GM19395 (cell line): ENCODE results near the gene RAB3C.
A peak's percentile ranks its signal among the peaks of the same experiment; 100 is the strongest.

ENCODE experiments used
- ATAC-seq: cut with Tn5 transposase; IDR thresholded peaks from one replicate; pipeline ENCODE4 v1.9.1; 2021; ENCODE audit warnings: mild to moderate bottlenecking, moderate library complexity; ENCODE audit not compliant: unreplicated experiment

RAB3C gene

GRCh38 chr5:58765058-58765457, 182.2 kb downstream of the RAB3C start:
- no peak for ATAC-seq

DNA sequence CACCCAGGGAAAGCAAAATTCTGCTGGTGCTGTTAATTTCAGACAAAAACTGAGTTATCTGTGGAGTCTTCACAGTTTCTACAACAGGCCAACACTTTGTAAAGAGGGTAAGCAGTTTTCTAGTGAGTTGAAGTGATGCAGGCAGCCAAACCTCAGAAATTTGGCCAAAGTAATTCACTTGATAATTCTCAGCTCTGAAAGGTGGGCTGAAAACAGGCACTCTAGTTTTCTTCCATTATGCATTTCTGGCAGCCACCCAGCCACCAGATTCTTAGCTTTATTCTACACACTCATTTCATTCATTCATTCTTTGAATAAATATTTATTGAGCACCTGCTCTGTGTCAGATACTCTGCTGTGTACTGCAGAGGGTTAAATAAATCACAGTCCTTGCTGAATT, 184.2 kb downstream of the RAB3C start:
- no peak for ATAC-seq

- ATAC-seq: no peak
Measured at GRCh38 chr5:58770136-58770535, 187.3 kb downstream of the RAB3C start.

DNA sequence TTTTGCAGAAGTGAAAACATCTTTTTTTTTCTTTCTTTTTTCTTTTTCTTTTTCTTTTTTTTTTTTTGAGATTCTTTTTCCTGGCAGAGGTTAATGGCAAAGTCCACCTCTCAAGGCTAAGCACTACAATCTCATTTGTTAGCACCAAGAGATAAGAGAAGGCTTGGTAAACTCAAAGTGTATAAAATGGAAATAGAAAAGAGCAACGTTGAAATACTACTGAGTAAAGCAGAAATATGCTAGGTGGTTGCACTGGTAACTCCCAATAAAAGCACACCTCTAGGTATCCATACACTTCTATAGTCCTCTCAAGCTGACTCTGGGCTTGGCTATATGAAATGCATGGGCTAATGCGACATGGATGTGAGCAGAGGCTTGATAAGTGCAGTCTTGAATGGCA, 188.9 kb downstream of the RAB3C start:
- no peak for ATAC-seq

DNA sequence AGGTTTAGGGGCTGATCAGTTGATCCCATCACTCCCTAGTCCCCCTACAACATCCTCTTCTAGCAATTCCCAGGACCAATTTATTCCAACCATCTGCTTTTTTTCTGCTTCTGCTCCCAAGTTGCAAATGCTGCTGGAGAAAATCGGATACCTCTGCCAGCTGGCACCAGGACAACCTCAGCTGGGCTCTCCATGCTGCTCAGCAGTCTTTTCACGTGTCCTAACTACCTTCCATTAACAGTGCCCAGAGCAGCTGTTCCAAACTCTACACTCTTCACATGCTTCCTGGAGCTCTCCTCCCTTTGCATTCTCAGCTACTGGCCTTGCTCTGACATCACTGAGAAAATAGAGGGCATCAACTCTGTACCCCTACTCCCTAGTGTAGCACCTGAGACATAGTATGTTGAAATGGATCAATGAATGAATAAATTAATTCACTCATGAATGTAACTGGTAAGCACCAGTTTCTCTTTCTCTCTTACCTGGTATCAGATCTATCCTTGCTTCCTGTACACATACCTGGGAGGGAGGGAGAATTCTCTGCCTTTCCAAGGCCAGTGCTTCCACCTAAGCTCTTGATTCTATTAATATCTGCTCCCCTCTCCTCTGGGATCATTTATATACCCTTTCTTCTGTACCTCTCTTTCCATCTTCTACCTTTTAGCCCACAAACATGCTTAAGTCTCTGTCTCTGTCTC, 191.0 kb downstream of the RAB3C start:
- no peak for ATAC-seq

DNA sequence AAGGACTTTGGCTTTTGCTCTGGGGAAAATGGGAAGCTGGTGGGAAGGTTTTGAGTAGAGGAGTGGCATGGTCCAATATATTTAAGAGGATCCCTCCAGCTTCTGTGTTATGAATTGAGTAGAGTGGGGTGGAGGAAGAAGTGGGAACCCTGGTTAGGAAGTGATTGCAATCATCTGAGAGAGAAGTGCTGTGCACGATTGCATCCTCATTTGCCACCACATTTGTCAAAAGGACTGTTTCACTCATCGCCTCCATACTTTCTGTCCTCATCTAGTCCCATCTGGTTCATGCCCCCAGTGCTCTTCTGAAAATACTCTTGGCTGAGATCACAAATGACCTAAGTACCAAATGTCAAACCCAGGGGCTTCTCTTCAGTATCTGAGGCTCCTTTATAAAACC, 192.1 kb downstream of the RAB3C start:
- no peak for ATAC-seq

DNA sequence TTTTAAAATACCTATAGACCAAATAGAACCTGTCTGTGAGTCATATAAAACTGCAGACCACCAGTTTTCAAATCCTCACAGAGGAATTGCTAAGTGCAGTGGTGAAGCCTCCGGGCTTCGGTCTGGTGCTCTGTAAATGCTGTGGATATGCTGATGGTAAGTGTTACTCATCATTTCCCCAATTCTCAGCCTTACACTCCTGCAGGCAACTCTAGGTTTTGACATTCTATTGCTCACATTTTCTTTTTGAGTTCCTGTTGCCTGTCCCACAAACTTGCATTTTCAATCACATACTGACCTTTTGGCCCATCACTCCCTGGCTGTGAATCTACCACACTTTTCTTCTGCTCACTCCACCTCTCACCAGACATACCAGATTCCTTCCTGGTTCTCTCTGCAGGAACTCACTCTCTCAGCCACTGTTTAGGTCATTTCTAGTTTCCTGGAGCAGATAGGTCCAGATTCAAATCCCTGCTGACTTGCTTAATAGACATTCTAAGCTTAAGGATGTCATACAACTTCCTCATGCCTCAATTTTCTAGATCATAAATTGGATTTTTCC, 192.9 kb downstream of the RAB3C start:
- peak; percentile 81 for ATAC-seq

DNA sequence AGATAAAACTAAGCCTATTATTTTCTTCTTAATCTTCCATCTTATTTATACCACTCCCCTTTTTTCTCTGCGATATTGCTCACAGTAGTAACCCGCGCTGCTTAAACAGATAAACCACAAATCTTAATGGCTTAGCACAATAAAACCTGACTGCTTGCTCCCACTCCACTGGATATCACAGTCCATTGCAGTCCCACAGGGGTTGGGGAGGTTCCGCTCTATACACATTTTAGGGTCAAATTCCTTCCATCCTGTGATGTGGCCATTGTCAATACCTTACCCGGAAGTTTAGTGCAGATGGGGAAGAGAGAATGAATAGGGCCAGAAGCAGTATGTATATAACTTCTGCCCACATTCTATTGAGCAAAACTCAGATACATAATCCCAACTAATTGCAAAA, 193.7 kb downstream of the RAB3C start:
- ATAC-seq: no peak

GRCh38 chr5:58778888-58779287, 196.0 kb downstream of the RAB3C start:
- no peak for ATAC-seq

GRCh38 chr5:58786035-58786434, 203.2 kb downstream of the RAB3C start:
- peak; percentile 76 for ATAC-seq

DNA sequence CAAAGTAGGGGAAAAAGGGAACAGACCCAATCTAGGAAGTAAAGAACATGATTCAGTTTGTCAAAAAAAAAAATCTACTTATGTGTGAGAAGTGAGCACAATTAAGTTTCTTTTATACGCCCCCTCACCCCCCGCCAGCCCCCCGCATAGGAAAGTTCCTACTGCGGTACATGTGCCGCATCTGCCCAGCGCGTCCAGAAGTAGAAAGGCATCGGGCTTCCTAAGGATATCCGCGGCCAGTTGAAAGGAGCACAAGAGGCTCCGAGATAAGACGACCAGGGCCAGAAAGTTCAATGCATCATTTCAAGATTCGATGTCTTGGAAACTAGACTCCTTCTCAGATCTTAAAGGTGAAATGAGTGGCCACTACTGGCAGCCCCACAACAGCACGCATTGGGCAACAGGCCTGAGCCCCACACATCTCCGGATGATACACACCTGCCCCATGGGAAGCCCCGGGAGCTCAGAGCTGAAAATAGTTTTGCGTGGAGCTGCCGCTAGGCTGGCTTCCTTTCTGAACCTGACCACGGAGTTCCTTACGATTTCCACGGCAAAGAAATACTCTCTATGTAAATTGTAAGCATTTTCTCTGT, 203.9 kb downstream of the RAB3C start:
- ATAC-seq: peak; percentile 77

DNA sequence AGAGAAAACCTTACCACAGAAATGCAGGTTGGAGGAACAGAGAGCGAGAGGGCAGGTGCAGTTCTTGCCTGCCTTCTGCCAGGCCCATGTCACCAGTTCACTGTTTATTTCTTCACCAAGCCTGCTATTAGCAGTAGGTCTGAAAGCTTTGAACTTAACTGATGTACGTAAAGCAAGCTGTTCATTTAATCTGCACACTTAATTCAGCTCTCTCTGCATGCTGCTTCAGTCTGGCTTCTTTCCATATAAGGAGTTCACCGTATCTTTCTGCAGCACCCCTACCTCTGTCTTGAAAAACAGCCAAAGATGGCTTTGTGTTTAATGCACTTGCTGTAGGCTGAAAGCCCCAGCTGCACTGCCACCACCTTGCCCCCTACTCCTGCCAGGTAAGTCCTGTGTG, 205.1 kb downstream of the RAB3C start:
- no peak for ATAC-seq

DNA sequence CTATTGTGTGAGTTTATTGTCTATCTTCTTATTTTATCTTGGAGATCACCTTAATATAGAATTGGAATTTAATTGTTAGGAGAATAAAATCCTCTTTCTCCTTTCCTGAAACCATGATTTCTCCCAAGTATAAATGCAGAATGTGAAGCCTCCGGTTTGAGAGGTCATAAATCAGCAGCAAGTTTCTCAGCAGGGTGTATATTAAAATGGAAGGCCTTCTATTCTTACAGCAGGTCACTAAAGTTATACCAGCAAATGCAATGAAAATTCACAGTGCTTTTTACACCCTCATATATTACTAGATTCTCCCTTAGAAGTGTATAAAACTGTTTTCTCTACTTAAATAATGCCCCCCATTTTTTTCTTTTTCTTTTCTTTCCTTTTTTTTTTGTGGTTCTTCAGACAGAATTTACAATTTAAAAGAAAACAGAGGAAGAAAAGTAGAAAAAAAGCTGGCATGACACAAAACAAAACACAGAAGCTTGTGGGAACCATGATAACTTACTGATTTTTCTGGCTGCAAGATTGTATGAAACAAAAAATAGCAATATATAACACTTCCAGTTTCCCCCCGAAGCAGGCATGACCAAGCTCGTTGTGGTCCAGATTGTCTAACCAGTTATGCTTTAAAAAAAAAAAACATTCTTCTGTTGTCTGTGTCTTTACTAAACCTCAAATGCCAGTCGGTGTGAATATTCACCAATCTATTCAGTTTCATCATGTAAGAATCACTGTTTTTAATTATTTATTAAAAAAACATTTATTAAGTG, 211.2 kb downstream of the RAB3C start:
- ATAC-seq: no peak

- ATAC-seq: peak; percentile 48
Measured at GRCh38 chr5:58794875-58795274, 212.0 kb downstream of the RAB3C start.

- peak; percentile 55 for ATAC-seq
Measured at GRCh38 chr5:58795327-58795726, 212.5 kb downstream of the RAB3C start.

- no peak for ATAC-seq
Measured at GRCh38 chr5:58797021-58797420, 214.1 kb downstream of the RAB3C start.

- no peak for ATAC-seq
Measured at GRCh38 chr5:58800356-58800755, 217.5 kb downstream of the RAB3C start.

DNA sequence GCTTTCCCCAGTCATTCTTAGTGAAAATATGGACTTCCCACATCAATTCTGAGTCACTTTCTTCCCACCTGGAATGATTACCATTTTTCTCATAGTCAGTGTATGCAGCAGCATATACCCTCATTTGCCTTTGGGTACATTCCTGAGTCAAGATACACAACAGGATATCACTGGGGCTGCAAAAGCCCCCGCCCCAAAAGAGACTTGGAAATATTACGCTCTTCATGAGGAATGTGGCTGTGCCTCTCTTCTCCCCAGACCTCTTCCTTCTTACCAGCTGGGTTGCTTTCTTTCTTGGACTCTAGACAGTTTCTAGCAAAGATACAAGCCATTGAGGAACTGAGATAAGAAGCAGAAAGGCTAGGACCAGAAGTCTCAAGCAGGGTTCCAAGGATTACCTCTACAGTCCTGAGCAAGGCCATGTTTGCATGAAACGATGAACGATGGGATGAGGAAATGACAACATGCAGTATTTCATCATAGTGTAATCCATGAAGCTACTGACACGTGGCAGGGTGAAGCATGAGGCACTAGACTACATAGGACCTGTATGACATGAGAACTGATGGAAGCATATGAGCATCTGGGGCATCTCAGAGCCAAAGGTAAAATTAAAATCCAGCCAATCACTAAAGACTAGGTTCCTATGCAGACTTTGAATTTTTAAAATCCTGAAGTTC, 218.1 kb downstream of the RAB3C start:
- no peak for ATAC-seq

- ATAC-seq: no peak
Measured at GRCh38 chr5:58803056-58803455, 220.2 kb downstream of the RAB3C start.

DNA sequence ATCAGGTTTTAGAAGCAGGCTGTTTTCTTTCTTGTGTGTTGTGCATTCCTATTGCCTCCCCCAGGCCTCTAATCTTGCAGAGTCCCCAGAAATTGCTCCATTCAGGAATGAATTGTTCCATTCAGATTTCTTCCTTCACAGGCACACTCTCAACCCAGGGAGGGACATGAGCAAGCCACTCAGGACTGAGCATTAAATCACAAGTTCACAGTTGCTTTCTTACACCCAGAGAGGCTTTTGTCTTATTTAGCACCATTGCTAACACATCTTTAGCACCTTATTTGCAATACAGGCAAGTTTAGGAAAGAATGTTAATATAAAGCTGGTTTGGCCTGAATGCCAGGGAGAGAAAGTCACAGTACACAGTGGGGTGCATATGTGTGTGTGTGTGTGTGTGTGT, 221.4 kb downstream of the RAB3C start:
- ATAC-seq: no peak

DNA sequence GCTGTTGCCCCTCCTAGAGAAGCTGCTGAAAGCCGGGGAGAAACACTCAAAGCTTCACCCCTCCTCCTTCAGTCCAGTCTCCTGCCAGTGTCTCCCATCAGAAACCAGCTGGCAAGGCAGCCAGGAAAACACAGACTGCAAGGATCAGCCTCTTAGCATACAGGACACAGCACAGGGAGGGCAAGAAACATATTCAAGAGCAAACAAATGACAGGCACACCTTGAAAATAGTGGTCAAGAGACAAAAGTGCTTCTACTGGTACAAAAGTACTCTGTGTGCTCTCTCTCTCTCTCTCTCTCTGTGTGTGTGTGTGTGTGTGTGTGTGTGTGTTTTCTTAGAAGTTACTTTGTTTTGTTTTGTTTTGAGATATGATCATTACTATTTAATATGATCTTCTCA, 227.2 kb downstream of the RAB3C start:
- ATAC-seq: no peak
